Measurements from ENCODE around the gene PDP2. TPM values are rescaled to one million over a fixed set of nuclear protein-coding genes. Genes with fewer than 3 reads are reported as not detected.

PDP2 gene
- total and polyA plus RNA-seq, 2 of the 4 experiments (the other 2 are of a cell fraction), result 5.3 to 16.8 TPM

GRCh38 chr16:66910175-66910940 is 30.0 kb downstream of the PDP2 start:
- Histone ChIP-seq H3K4me1 (ENCODE audit: control insufficient read depth, insufficient read depth, low read length) (peaks cover 6% of the 10 kb centered on the region), H3K36me3 (ENCODE audit: control insufficient read depth, insufficient read depth, low read length) (no peaks in the 10 kb centered on the region), H2AFZ (replicated peaks; ENCODE audit: low read length, poor library complexity) (peak overlapping the region; percentile 41), H4K20me1 (ENCODE audit: insufficient read depth, low read length) (no peaks in the 10 kb centered on the region), H3K27ac (ENCODE audit: insufficient read depth, low read length) (no peak overlapping the region), H4K8ac (ENCODE audit: low read depth in 2 of 2, low read length in 2 of 2) (no peak overlapping the region), H3K9me3 (ENCODE audit: control insufficient read depth, insufficient read depth, low read length) (no peaks in the 10 kb centered on the region), H3K23ac (ENCODE audit: low read depth, low read length) (no peak overlapping the region), H2BK120ac (ENCODE audit: low read depth, low read length) (no peak overlapping the region), H3K79me1 (ENCODE audit: low read depth in 1 of 2, low read length in 2 of 2) (no peaks in the 10 kb centered on the region), H3K18ac (ENCODE audit: low read depth, low read length) (no peak overlapping the region), H3K14ac (replicated peaks; ENCODE audit: low read depth, low read length) (no peak overlapping the region), H2BK15ac (ENCODE audit: low read depth, low read length) (no peak overlapping the region), H4K5ac (ENCODE audit: low read depth, low read length) (no peak overlapping the region), H3K9ac (ENCODE audit: low read depth, low read length) (no peak overlapping the region), H2BK20ac (ENCODE audit: low read depth, low read length) (no peak overlapping the region), H4K91ac (ENCODE audit: insufficient read depth, low read depth, low read length) (no peak overlapping the region), H2BK5ac (ENCODE audit: low read depth, low read length, poor library complexity, severe bottlenecking) (no peak overlapping the region), H3K4me2 (ENCODE audit: low read depth, low read length) (no peak overlapping the region), H3K4ac (ENCODE audit: low read depth, low read length) (no peak overlapping the region), H3K9me1 (ENCODE audit: insufficient read depth, low read length) (peaks cover 11% of the 10 kb centered on the region), H3K56ac (ENCODE audit: extremely low read depth, insufficient read depth, low read length) (no peak overlapping the region), H3K27me3 (ENCODE audit: control insufficient read depth, insufficient read depth, low read length) (peaks cover 13% of the 10 kb centered on the region), H3K4me3 (ENCODE audit: insufficient read depth, low read depth, low read length) (no peak overlapping the region), H2AK9ac (replicated peaks; ENCODE audit: low read depth, low read length, poor library complexity) (peak overlapping the region; percentile 24), H2AK5ac (ENCODE audit: low read depth, low read length) (no peak overlapping the region)
- dilution Hi-C loops (cut with HindIII; ENCODE audit: low sequenced_read_pairs, unreplicated experiment), result no loop called here
- 48% methylated on average over 4 of the region's 14 CpGs; no CpG with 5 or more reads in 1 of the 2 experiments for WGBS, 2 experiments (ENCODE audit: extremely low coverage in 2 of 2, insufficient read length in 1 of 2)
- ChIA-PET POLR2A (ENCODE audit: unreplicated experiment) (no interaction called here), CTCF (interaction anchor here (0.6 to 1.8 kb wide), 4 partner anchors 8 to 386 kb away, joined by 3 to 5 read pairs (median 4); partner anchors contain the start of genes CDH16 and DYNC1LI2)
- ATAC-seq (ENCODE audit: low read depth) (no peak), DNase-seq (no peak)
- BruUV-seq (replicated peaks), result no TSS peak
- no peak for TF ChIP-seq MAFK (IDR thresholded peaks at IDR 0.05; ENCODE audit: low read depth, low read length)
- no peak for TF ChIP-seq BHLHE40 (IDR thresholded peaks at IDR 0.05; ENCODE audit: low read depth, low read length)
- no peak for TF ChIP-seq RCOR1 (IDR thresholded peaks at IDR 0.05; ENCODE audit: insufficient replicate concordance, low read length)
- TF ChIP-seq MXI1 (IDR thresholded peaks at IDR 0.05; ENCODE audit: borderline replicate concordance, low read depth, low read length), result no peak
- no peak for TF ChIP-seq RFX5 (IDR thresholded peaks at IDR 0.05; ENCODE audit: low read depth, low read length)
- TF ChIP-seq RAD21 (IDR thresholded peaks at IDR 0.05; ENCODE audit: low read length), result no peak
- in situ Hi-C loops (cut with MboI; ENCODE audit: low sequenced_read_pairs), result no loop called here
- intact Hi-C loops (cut with micrococcal nuclease), result no loop called here
